T-helper 1 cell treated with Interleukin-12 subunit alpha and Interleukin-12 subunit beta and Interleukin-4 antibody, amounts not matched to agents 30 μg/mL and 1 μg/mL, for 36 hours (primary cell): Measurements from ENCODE around the gene GPC4.

Source experiments
- H3K27ac Mint-ChIP-seq: one replicate; pipeline ENCODE4 v1.8.0; 2021; ENCODE audit warnings: mild to moderate bottlenecking, mixed read lengths
- H3K27me3 Mint-ChIP-seq: one replicate; pipeline ENCODE4 v1.8.0; 2021; ENCODE audit warnings: low read depth, mixed read lengths
- H3K36me3 Mint-ChIP-seq: one replicate; pipeline ENCODE4 v1.8.0; 2021; ENCODE audit warnings: low read depth, mixed read lengths
- H3K4me1 Mint-ChIP-seq: one replicate; pipeline ENCODE4 v1.8.0; 2021; ENCODE audit warnings: low read depth, mixed read lengths
- H3K4me3 Mint-ChIP-seq: one replicate; pipeline ENCODE4 v1.8.0; 2021; ENCODE audit warnings: mild to moderate bottlenecking, moderate library complexity, mixed read lengths
- H3K9me3 Mint-ChIP-seq: one replicate; pipeline ENCODE4 v1.8.0; 2021; ENCODE audit warnings: mixed read lengths

The GPC4 gene

GRCh38 chrX:133419911-133420310, 4.6 kb upstream of the GPC4 start:
- H3K4me3 Mint-ChIP-seq, result no peak overlapping the region
- H3K9me3 Mint-ChIP-seq, result no peaks in the 10 kb centered on the region
- no peaks in the 10 kb centered on the region for H3K4me1 Mint-ChIP-seq
- H3K27me3 Mint-ChIP-seq, result peaks cover 36% of the 10 kb centered on the region
- H3K36me3 Mint-ChIP-seq, result no peaks in the 10 kb centered on the region
- H3K27ac Mint-ChIP-seq, result no peak overlapping the region

- H3K27me3 Mint-ChIP-seq, result peaks cover 47% of the 10 kb centered on the region
- no peaks in the 10 kb centered on the region for H3K9me3 Mint-ChIP-seq
- no peaks in the 10 kb centered on the region for H3K36me3 Mint-ChIP-seq
- no peak overlapping the region for H3K4me3 Mint-ChIP-seq
- H3K27ac Mint-ChIP-seq, result no peak overlapping the region
- H3K4me1 Mint-ChIP-seq, result peaks cover 3% of the 10 kb centered on the region
Measured at GRCh38 chrX:133418588-133418987, 3.3 kb upstream of the GPC4 start.

GRCh38 chrX:133417364-133417763, 2.1 kb upstream of the GPC4 start:
- H3K4me3 Mint-ChIP-seq, result no peak overlapping the region
- no peak overlapping the region for H3K27ac Mint-ChIP-seq
- no peaks in the 10 kb centered on the region for H3K9me3 Mint-ChIP-seq
- peaks cover 3% of the 10 kb centered on the region for H3K4me1 Mint-ChIP-seq
- H3K27me3 Mint-ChIP-seq, result peaks cover 57% of the 10 kb centered on the region
- no peaks in the 10 kb centered on the region for H3K36me3 Mint-ChIP-seq

- H3K27me3 Mint-ChIP-seq, result peaks cover 67% of the 10 kb centered on the region
- H3K36me3 Mint-ChIP-seq, result no peaks in the 10 kb centered on the region
- H3K9me3 Mint-ChIP-seq, result no peaks in the 10 kb centered on the region
- peak overlapping the region; percentile 59 for H3K4me3 Mint-ChIP-seq
- peaks cover 3% of the 10 kb centered on the region for H3K4me1 Mint-ChIP-seq
- H3K27ac Mint-ChIP-seq, result no peak overlapping the region
Measured at GRCh38 chrX:133414406-133415275, 648 bp downstream of the GPC4 start.

- Mint-ChIP-seq H3K9me3 (no peaks in the 10 kb centered on the region), H3K27ac (no peak overlapping the region), H3K36me3 (no peaks in the 10 kb centered on the region), H3K4me1 (peaks cover 3% of the 10 kb centered on the region), H3K4me3 (no peak overlapping the region), H3K27me3 (peaks cover 63% of the 10 kb centered on the region)
Measured at GRCh38 chrX:133413218-133413925, 1.9 kb downstream of the GPC4 start.

- H3K9me3 Mint-ChIP-seq, result no peaks in the 10 kb centered on the region
- H3K36me3 Mint-ChIP-seq, result no peaks in the 10 kb centered on the region
- H3K4me1 Mint-ChIP-seq, result peaks cover 3% of the 10 kb centered on the region
- H3K4me3 Mint-ChIP-seq, result no peak overlapping the region
- H3K27ac Mint-ChIP-seq, result no peak overlapping the region
- H3K27me3 Mint-ChIP-seq, result peaks cover 59% of the 10 kb centered on the region
Measured at GRCh38 chrX:133412665-133413064, 2.6 kb downstream of the GPC4 start.

- Mint-ChIP-seq H3K4me3 (no peak overlapping the region), H3K27ac (no peak overlapping the region), H3K36me3 (no peaks in the 10 kb centered on the region), H3K4me1 (peaks cover 3% of the 10 kb centered on the region), H3K9me3 (no peaks in the 10 kb centered on the region), H3K27me3 (peaks cover 56% of the 10 kb centered on the region)
Measured at GRCh38 chrX:133412246-133412645, 3.0 kb downstream of the GPC4 start.

- Mint-ChIP-seq H3K27ac (no peak overlapping the region), H3K9me3 (no peaks in the 10 kb centered on the region), H3K27me3 (peaks cover 42% of the 10 kb centered on the region), H3K36me3 (no peaks in the 10 kb centered on the region), H3K4me1 (peaks cover 3% of the 10 kb centered on the region), H3K4me3 (no peak overlapping the region)
Measured at GRCh38 chrX:133410550-133410949, 4.7 kb downstream of the GPC4 start.

GRCh38 chrX:133405498-133406185, 9.6 kb downstream of the GPC4 start:
- H3K4me1 Mint-ChIP-seq, result peaks cover 5% of the 10 kb centered on the region
- H3K36me3 Mint-ChIP-seq, result no peaks in the 10 kb centered on the region
- H3K4me3 Mint-ChIP-seq, result no peak overlapping the region
- peaks cover 11% of the 10 kb centered on the region for H3K27me3 Mint-ChIP-seq
- no peak overlapping the region for H3K27ac Mint-ChIP-seq
- H3K9me3 Mint-ChIP-seq, result no peaks in the 10 kb centered on the region

GRCh38 chrX:133403984-133404383, 11.3 kb downstream of the GPC4 start:
- peaks cover 5% of the 10 kb centered on the region for H3K4me1 Mint-ChIP-seq
- no peaks in the 10 kb centered on the region for H3K36me3 Mint-ChIP-seq
- H3K27ac Mint-ChIP-seq, result no peak overlapping the region
- peaks cover 4% of the 10 kb centered on the region for H3K27me3 Mint-ChIP-seq
- no peaks in the 10 kb centered on the region for H3K9me3 Mint-ChIP-seq
- H3K4me3 Mint-ChIP-seq, result no peak overlapping the region

- H3K36me3 Mint-ChIP-seq, result no peaks in the 10 kb centered on the region
- no peaks in the 10 kb centered on the region for H3K9me3 Mint-ChIP-seq
- H3K27me3 Mint-ChIP-seq, result peaks cover 4% of the 10 kb centered on the region
- H3K4me1 Mint-ChIP-seq, result peaks cover 5% of the 10 kb centered on the region
- H3K4me3 Mint-ChIP-seq, result no peak overlapping the region
- H3K27ac Mint-ChIP-seq, result peak overlapping the region; percentile 15
Measured at GRCh38 chrX:133402830-133403625, 12.3 kb downstream of the GPC4 start.

- Mint-ChIP-seq H3K4me3 (no peak overlapping the region), H3K36me3 (no peaks in the 10 kb centered on the region), H3K4me1 (peaks cover 5% of the 10 kb centered on the region), H3K27ac (peak overlapping the region; percentile 58), H3K9me3 (no peaks in the 10 kb centered on the region), H3K27me3 (no peaks in the 10 kb centered on the region)
Measured at GRCh38 chrX:133402042-133402453, 13.2 kb downstream of the GPC4 start.

- no peaks in the 10 kb centered on the region for H3K9me3 Mint-ChIP-seq
- peaks cover 5% of the 10 kb centered on the region for H3K4me1 Mint-ChIP-seq
- H3K4me3 Mint-ChIP-seq, result no peak overlapping the region
- no peaks in the 10 kb centered on the region for H3K27me3 Mint-ChIP-seq
- no peaks in the 10 kb centered on the region for H3K36me3 Mint-ChIP-seq
- no peak overlapping the region for H3K27ac Mint-ChIP-seq
Measured at GRCh38 chrX:133401536-133401935, 13.8 kb downstream of the GPC4 start.

- Mint-ChIP-seq H3K4me1 (peaks cover 5% of the 10 kb centered on the region), H3K27ac (no peak overlapping the region), H3K9me3 (no peaks in the 10 kb centered on the region), H3K4me3 (no peak overlapping the region), H3K36me3 (no peaks in the 10 kb centered on the region), H3K27me3 (no peaks in the 10 kb centered on the region)
Measured at GRCh38 chrX:133399411-133399810, 15.9 kb downstream of the GPC4 start.
